Activated CD8-positive, alpha-beta memory T cell treated with anti-CD3 and anti-CD28 coated beads for 36 hours (primary cell): ENCODE measurements around the gene ENAM. TPM values are rescaled to one million over a fixed set of nuclear protein-coding genes. Genes with fewer than 3 reads are reported as not detected.

ENCODE experiments used
- CTCF ChIA-PET: fragments of 350-600 bp; sonication (Branson Sonifier 250); formaldehyde crosslinking; loops from one replicate; lab custom pipeline; 2021; ENCODE audit warnings: antibody characterized with exemption; lab: Charles Lee
- POLR2A ChIA-PET: fragments of 350-600 bp; sonication (Branson Sonifier 250); formaldehyde crosslinking; loops from one replicate; lab custom pipeline; 2021; ENCODE audit warnings: antibody characterized with exemption; lab: Charles Lee
- total RNA-seq, 2 experiments: library from RNA; stranded (reverse); gene quantifications; one replicate each; pipeline ENCODE4 v1.2.3, GENCODE V29; 2021

ENAM gene
- total RNA-seq = not detected

GRCh38 chr4:70628444-70628843 lies at the start of gene ENAM:
TSS of gene ENAM (plus strand) at chr4:70628744. CDS start at chr4:70629501, 757 bp downstream.
- ChIA-PET CTCF (no interaction called here), POLR2A (no interaction called here)

GRCh38 chr4:70581980-70582379 lies 46.6 kb upstream of the ENAM start:
- POLR2A ChIA-PET = no interaction called here
- CTCF ChIA-PET = no interaction called here

GRCh38 chr4:70583952-70584834 lies 44.4 kb upstream of the ENAM start:
- POLR2A ChIA-PET = no interaction called here
- CTCF ChIA-PET = no interaction called here

GRCh38 chr4:70586841-70587240 lies 41.7 kb upstream of the ENAM start:
- ChIA-PET POLR2A (no interaction called here), CTCF (no interaction called here)

GRCh38 chr4:70589785-70590184 lies 38.8 kb upstream of the ENAM start:
- POLR2A ChIA-PET = no interaction called here

GRCh38 chr4:70591955-70592582 lies 36.5 kb upstream of the ENAM start, which contains the start of gene AMBN:
TSS of gene AMBN (plus strand) at chr4:70592256. CDS start at chr4:70592359, 103 bp downstream.
- CTCF ChIA-PET = no interaction called here
- POLR2A ChIA-PET = no interaction called here

More at GRCh38 chr4:70589785-70590184, 38.8 kb upstream of the ENAM start:
- CTCF ChIA-PET = no interaction called here

- CTCF ChIA-PET = no interaction called here
- POLR2A ChIA-PET = interaction anchor here (0.7 kb wide), 1 partner anchor 332 kb away, joined by 7 read pairs; no protein-coding TSS in a partner anchor
Observed at GRCh38 chr4:70594196-70594595, 34.3 kb upstream of the ENAM start.

GRCh38 chr4:70600305-70600704 lies 28.2 kb upstream of the ENAM start:
- CTCF ChIA-PET = no interaction called here
- POLR2A ChIA-PET = no interaction called here

- CTCF ChIA-PET = no interaction called here
- POLR2A ChIA-PET = no interaction called here
Observed at GRCh38 chr4:70600977-70601376, 27.6 kb upstream of the ENAM start.

GRCh38 chr4:70601422-70602039 lies 27.0 kb upstream of the ENAM start:
- POLR2A ChIA-PET = no interaction called here
- CTCF ChIA-PET = no interaction called here

GRCh38 chr4:70603856-70604255 lies 24.7 kb upstream of the ENAM start:
- CTCF ChIA-PET = no interaction called here
- POLR2A ChIA-PET = no interaction called here

- CTCF ChIA-PET = no interaction called here
- POLR2A ChIA-PET = no interaction called here
Observed at GRCh38 chr4:70606459-70606858, 22.1 kb upstream of the ENAM start.

- ChIA-PET CTCF (no interaction called here), POLR2A (no interaction called here)
Observed at GRCh38 chr4:70607334-70607853, 21.1 kb upstream of the ENAM start.

GRCh38 chr4:70608324-70608723 lies 20.2 kb upstream of the ENAM start:
- POLR2A ChIA-PET = no interaction called here
- CTCF ChIA-PET = no interaction called here

GRCh38 chr4:70613306-70614183 lies 15.0 kb upstream of the ENAM start:
- POLR2A ChIA-PET = no interaction called here
- CTCF ChIA-PET = no interaction called here

GRCh38 chr4:70614184-70614555 lies 14.4 kb upstream of the ENAM start:
- CTCF ChIA-PET = no interaction called here
- POLR2A ChIA-PET = no interaction called here

GRCh38 chr4:70619288-70619687 lies 9.3 kb upstream of the ENAM start:
- CTCF ChIA-PET = interaction anchor here (0.5 kb wide), 1 partner anchor 20 kb away, joined by 3 read pairs; no protein-coding TSS in a partner anchor

GRCh38 chr4:70619778-70620177 lies 8.8 kb upstream of the ENAM start:
- CTCF ChIA-PET = interaction anchor here (0.5 kb wide), 1 partner anchor 19 kb away, joined by 3 read pairs; no protein-coding TSS in a partner anchor
- POLR2A ChIA-PET = no interaction called here

More at GRCh38 chr4:70619288-70619687, 9.3 kb upstream of the ENAM start:
- POLR2A ChIA-PET = no interaction called here

- ChIA-PET POLR2A (no interaction called here), CTCF (no interaction called here)
Observed at GRCh38 chr4:70623323-70623722, 5.2 kb upstream of the ENAM start.
